GM04504 (cell line): ENCODE data around the gene FIBCD1.
A peak's percentile ranks its signal among the peaks of the same experiment; 100 is the strongest.
"Not testable (repeated sequence)": the region's sequence is repeated elsewhere in the genome, so short reads cannot be mapped to it uniquely, and the experiment has no call there.

Source experiments
- DNase-seq: peaks from one replicate; pipeline ENCODE4 v3.0.0-alpha.2; 2012; ENCODE audit warnings: low read depth

FIBCD1 gene

DNA sequence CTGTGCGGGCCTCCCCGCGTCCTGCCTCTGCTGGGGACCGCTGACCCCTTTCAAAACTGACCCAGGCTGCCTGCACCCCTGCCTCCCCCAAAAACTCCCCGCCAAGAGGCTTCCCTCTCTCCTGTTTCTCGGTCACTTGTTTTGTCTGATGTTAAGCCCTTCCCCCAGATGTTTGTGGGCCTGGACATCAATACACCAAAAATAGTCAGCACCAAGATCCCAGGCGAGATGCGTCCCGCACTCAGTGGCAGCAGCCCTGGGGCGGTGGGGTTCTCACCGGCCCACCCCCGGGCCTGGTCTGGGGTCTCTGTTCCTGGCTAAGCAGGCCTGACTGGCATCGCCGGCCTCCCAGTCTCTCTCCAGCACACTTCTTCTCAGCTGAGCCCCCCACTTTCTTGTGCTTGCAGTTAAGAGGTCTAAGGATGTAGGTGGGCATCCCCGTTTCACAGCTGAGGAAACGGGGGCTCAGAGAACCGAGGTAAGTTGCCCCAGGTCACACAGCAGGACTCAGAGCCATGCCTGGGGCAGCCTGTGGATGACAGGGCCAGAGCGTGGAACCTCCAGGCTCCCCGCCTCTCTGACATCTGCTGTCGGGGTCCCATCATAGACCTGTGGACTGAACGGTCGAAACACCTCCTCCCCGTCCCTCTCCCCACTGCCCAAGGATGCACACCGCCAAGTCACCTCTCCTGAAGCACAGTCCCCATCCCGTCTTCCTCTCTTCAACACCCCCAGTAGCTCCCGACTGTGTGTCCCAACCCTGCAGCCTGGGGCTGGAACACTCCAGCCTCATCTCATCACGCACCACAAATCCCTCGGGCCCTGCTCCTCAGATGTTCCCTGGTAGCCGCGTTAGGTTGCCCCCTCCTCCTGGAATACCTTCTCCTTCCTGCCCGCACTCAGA is 16.8 kb downstream of the FIBCD1 start:
- DNase-seq = no peak

- no peak for DNase-seq
Observed at GRCh38 chr9:130921300-130921988, 17.6 kb downstream of the FIBCD1 start.

- DNase-seq = no peak
Observed at GRCh38 chr9:130920762-130921299, 18.2 kb downstream of the FIBCD1 start.

GRCh38 chr9:130920233-130920632 is 18.8 kb downstream of the FIBCD1 start:
- no peak for DNase-seq

DNA sequence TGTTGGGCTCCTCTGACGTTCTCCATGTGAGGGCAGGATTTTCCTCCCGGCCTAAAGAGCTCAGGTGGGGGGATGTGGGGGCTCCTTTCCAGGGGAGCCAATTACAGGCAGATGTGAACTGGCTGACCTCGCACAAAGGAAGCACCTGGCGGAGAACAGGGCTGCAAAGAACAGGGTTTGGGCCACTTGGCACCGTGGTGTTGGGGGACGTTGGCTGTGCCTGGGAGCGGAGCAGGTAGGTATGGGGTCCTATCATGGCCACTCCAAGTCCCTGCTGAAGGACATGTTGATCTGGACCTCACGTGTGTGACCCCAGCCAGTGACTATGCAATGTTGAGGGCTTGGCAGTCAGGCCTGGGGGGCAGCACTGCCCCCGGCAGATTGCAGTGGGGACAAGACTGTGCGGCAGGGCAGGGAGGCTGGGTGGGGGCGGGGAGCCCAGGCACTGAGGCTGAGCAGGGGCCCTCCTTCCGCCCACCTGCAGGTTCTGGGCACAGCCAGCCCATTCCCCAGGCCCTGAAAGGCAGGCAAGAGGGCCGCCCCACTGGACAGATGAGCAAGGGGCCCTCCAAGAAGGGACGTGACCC is 19.4 kb downstream of the FIBCD1 start:
- no peak for DNase-seq

GRCh38 chr9:130918826-130919558 is 20.1 kb downstream of the FIBCD1 start:
- no peak for DNase-seq

GRCh38 chr9:130918101-130918825 is 20.8 kb downstream of the FIBCD1 start:
- DNase-seq = no peak

DNA sequence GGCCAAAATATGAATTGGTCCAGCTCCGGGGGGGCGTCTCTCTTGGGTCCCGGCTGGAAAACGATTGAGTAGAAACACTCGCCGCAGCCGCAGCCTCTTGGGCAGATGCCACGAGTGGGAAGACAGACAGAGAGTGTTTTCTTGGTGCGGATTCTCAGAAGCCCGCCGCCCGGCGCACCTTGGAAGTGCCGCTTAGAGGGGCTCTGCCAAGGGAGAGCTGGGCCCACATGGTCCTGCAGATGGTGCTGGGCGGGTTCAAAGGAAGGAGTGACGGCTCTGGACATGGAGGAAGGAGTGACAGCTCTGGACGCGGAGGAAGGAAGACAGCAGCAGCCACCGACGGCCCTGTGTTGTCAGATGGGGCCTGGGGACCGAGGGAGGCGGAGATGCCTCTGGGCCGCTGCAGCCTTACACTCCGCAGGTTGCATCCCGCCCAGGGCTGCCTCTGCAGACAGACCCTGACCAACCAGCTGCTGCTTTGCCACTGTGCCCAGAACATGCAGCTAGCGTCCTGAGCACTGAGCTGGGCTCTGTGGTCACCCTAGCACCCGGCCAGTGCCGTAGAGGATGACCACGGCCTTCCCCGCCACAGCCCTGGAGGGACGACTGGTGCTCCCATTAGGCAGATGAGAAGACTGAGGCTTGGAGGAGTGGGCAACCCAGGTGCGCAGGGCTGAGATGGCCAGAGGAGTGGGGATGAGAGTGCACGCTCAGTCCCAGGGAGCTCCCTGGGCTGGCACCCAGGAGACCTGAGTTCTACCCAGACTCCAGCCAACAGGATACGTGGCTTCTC is 21.7 kb downstream of the FIBCD1 start:
- DNase-seq = no peak

GRCh38 chr9:130915096-130915447 is 24.0 kb downstream of the FIBCD1 start:
- no peak for DNase-seq

DNA sequence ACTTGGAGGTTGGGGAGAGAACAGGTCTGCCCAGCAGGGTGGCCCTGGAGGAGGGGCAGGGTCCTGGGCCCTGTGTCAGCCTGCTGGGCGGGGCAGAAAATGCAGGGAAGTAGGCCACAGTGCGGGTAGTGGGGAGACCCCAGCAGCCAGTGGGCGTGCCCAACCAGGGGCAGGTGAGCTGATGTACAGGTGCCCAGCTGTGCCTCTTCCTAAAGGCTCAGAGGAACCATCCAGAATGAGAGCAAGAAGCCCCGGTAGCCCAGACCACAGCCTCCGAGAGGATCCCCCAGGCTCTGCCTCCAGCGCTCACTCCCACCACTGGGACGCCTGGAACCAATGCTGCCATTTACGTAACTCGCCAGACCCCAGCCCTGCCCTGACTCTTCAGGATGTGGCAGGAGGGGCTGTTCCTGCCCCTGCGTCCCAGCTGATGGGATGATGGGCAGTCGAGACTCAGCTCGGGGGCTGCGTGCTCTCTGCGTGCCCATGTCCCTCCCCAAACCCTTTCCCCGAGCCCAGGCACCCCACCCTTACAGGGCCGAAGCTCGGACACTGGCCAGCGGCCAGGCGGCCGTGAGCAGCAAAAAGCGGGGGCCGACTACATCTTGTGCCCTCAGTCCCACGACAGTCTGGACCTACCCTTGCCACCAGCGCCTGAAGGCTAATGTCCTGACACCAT is 24.5 kb downstream of the FIBCD1 start:
- DNase-seq = no peak

GRCh38 chr9:130913599-130914416 is 25.2 kb downstream of the FIBCD1 start:
- no peak for DNase-seq

GRCh38 chr9:130912932-130913598 is 26.0 kb downstream of the FIBCD1 start:
- peak; percentile 28 for DNase-seq

- no peak for DNase-seq
Observed at GRCh38 chr9:130911254-130912049, 27.6 kb downstream of the FIBCD1 start.

DNA sequence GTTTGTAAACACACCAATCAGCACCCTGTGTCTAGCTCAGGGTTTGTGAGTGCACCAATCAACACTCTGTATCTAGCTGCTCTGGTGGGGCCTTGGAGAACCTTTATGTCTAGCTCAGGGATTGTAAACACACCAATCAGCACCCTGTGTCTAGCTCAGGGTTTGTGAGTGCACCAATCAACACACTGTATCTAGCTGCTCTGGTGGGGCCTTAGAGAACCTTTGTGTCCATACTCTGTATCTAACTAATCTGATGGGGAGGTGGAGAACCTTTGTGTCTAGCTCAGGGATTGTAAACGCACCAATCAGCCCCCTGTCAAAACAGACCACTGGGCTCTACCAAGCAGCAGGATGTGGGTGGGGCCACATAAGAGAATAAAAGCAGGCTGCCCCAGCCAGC is 28.4 kb downstream of the FIBCD1 start:
- DNase-seq = not testable (repeated sequence)

DNA sequence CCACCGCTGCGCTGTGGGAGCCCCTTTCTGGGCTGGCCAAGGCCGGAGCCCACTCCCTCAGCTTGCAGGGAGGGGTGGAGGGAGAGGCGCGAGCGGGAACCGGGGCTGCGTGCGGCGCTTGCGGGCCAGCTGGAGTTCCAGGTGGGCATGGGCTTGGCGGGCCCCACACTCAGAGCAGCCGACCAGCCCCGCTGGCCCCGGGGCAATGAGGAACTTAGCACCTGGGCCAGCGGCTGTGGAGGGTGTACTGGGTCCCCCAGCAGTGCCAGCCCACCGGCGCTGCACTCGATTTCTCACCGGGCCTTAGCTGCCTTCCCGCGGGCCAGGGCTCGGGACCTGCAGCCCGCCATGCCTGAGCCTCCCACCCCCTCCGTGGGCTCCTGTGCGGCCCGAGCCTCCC is 29.0 kb downstream of the FIBCD1 start:
- not testable (repeated sequence) for DNase-seq

- no peak for DNase-seq
Observed at GRCh38 chr9:130908878-130909355, 30.1 kb downstream of the FIBCD1 start.

DNA sequence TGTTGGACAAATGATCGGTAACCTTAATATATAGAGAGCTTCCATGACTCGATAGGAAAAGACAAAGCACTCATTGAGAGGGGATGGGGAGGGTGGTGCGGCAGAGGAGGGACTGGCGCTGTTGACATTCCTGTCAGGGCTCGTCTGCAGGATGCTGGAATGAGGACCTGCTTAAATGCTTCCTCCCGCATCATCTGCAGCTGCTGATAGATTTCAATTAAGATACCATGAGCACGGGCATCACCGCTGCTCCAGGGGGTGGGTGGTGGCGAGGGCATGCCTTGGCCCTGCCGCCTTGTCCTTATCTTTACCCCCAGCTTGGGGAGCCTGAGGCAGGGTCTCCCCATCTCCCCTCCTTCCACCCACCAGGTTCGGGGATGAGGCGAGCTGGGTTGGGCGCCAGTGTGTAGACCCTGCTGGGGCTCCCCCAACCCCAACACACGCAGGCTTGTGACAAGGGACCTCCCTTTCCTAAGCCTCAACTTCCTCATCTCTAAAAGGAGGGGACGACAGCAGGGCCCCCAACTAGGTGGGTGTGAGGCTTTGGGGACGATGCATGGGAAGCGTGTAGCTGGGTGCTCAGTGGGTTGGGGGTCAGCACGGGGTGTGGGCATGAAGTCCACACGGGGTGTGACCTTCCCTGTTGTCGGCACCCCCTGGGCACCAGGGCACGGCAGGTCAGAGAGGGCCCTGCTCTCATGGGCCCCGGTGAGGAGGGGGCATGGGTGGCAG is 30.7 kb downstream of the FIBCD1 start:
- DNase-seq = no peak
